ENCODE data around the gene NCK2.

NCK2 gene

DNA sequence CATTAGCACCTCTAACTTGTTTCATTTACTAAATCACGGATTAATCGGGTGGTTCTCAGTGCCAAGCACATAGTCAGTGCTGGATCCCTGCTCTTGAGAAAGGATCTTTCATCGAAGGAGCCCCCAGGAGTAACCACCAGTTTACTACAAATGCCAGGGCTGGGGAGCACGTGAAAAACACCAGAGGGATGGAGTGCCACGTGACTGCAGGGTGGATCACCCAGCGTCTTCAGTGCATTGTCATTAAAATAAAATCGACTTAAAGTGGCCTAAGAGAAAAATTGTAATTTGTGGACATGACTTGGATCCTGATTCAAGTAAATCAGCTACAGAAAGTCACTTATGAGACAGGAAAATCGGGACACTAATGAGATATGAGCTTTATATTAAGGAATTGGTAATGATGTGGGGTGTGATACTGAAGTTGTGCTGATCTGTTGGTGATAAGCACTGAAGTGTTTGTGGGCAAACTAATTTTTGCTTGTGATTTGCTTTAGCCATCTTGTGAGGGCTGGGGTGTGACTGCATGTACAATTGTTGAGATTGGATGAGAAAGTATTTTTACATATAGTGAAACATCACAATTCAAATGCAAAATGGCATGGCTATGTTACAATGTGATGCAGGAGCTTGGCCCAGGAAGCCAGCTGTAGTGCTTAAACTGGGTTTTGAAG lies 63.8 kb downstream of the NCK2 start:
- no peak for FAIRE-seq
- DNase-seq (ENCODE audit: insufficient read length, low spot score), result no peak

DNA sequence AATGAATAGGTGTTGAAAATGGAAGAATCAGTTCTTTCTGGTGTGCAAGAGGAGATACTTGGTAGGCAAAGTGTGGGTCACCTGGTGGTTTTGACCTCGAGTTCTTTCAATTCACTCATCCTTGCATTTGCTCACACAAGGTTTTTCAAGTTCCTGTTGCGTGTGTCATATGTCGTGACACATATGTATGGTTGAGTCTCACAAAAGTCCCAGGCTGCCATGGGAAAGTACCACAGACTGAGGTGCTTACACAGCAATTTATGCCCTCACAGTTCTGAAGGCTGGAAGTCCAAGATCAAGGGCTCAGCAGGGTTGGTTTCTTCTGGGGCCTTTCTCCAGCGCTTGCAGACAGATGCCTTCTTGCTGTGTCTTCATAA lies 64.4 kb downstream of the NCK2 start:
- DNase-seq (ENCODE audit: insufficient read length, low spot score), result no peak
- no peak for FAIRE-seq

DNA sequence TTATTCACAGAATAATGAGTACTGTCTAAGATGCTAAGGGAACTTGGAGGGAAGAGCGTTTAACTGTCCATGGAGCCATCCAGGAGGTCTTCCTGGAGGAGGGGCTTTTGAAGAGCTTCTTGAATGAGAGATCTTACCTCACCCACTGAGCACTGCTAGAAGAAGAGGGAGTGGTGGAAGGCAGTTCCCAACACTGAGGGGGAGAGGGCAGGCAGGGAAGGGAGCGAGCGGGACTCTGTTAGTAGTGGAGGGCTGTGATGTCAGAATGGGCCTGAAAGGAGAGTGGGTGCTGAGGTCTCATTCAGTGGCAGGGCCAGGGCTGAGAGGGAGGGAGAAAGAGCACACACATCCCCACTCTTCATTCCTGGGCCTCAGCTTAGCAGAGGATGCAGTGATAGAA lies 65.0 kb downstream of the NCK2 start:
- DNase-seq (ENCODE audit: insufficient read length, low spot score) (no peak), FAIRE-seq (no peak)

DNA sequence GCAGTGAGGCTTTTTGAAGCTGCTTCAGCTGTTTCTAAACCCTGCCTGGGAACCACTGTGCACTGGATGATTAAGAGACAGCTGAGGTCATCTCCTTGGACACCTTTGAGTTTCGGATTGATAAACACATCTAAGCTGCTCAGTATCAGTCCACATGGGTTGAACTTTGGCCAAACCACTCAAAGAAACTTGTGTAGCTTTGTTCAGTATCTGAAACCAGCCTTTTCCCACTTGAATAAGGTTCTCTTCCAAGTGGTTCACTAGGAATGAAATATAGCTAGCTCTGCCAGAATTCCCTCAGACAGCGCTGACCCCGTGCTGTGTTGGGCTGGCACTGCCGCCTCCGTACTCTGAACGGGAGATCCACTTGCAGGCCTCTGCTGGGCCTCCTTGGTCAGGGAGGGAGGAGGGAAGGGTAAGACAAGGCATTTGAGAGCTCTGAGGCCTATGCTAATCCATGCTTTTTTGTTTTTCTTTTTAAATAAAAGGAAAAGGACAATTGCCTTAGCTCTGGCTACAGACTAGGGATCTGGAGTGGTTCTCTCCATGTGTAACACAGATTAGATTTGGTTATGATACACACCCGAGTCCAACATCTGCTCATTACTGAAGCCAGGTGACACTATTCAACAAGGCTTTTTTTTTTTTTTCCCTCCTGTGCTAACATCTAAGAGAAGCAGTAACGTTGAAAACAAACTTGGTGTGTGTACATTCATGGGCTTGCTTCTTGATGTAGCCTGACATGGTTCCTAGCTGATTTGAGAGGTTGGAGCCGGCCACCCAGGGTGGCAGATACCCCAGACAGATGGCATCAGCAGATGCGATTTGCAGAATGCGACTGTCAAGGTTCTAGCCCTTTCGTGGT lies 67.7 kb downstream of the NCK2 start:
- DNase-seq (ENCODE audit: insufficient read length, low spot score), result no peak
- FAIRE-seq, result no peak

DNA sequence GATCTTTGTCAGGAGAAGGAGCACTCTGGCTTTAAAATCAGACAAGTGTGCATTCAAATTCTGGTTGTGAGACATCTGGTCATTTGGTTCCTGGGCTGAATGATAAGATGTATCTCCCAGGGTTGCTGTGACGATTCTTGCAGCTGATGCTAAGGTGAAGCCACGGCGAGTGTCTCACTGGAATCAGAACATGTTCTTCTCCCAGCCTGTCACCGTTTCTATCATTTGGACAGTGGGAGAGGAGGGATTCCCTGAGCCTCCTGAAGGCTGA lies 68.3 kb downstream of the NCK2 start:
- DNase-seq (ENCODE audit: insufficient read length, low spot score) (no peak), FAIRE-seq (no peak)

DNA sequence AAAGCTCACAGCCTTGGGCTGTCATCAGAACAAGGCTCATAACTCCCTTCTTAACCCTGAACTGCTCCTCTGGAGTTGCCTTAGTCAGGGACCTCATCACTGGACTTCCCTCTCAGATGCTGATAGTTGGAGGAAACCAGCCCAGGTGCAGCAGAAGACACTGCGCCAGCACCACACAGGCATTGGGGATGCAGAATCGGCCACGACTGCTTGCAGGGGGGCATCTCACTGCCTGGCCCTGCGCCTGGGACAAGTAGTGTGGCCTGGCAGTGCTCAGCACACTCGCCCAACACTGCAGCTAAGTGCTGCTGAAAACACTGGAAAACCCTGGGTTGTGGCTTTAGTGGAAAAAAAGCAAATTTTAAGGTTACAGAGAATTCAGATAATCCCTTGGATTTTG lies 68.7 kb downstream of the NCK2 start:
- DNase-seq (ENCODE audit: insufficient read length, low spot score), result no peak
- FAIRE-seq, result no peak

DNA sequence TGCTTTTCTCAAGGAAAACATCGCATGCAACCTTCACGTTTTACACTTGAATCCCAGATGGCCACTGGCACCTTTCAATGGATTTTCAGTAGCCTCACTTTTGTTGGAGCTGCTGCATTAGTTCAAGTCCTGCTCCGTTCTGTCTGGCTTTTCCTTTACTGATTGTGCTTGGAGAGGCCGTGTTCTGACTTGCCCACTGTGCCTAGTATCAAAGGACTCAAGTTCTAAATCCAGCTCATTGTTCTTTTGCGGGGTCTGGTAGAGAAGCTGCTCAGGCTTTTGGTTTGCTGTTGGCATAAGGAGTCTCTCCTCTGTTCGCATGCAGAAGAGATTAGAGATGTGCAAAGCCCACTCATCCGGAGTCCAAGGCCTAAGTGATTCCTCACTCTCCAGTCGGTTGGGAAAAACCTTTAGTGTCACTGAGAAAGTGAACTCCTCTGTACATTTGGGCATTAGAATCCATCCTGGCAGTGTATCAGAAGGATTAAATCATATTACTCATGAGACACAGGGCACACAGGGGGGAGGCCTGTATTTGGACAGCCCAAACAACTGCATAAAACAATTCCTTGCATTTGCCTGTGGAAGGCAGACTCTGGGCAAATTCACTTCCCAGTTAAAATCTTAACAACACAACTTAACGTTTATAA lies 69.7 kb downstream of the NCK2 start:
- no peak for FAIRE-seq

DNA sequence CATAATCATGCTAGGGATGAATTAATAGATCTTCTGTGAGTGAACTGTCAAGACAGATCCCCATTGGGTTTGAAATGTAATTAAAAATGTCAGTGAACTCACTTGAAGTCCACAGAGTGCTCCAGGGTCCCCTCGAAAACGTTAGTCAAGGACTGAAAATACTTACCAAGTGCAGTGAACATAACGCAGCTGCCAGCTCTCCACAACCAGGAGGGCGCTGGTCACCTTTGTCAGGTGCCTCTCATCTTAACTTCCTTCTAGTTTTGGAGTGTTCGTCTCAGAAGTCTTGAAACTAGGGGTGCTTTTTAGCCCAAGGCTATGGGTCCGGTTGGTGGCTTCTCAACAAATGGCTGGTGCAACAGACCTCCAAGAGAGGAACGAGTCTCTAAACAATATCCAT lies 70.7 kb downstream of the NCK2 start:
- no peak for DNase-seq (ENCODE audit: insufficient read length, low spot score)
- no peak for FAIRE-seq

More for the DNA sequence above, 69.7 kb downstream of the NCK2 start:
- no peak for DNase-seq (ENCODE audit: insufficient read length, low spot score)

DNA sequence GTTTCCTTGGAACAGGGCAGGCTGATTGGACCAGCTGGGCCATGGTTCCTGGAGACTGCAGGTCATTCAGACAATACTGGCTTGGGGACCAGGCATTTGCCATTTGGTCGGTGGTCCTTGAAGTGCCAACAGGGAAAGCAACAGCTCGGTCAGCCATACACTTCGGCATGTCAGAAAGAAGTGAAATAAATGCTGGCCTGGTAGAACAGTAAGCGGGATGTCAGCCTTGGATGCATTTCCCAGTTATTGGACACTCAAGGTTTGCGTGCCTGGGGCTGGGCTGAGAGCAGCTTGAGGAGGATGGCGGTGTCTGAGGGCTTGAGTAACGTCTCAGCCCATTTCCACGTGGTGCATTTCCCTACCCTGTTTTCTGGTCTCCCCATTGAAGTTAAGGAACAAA lies 75.4 kb downstream of the NCK2 start:
- no peak for FAIRE-seq

DNA sequence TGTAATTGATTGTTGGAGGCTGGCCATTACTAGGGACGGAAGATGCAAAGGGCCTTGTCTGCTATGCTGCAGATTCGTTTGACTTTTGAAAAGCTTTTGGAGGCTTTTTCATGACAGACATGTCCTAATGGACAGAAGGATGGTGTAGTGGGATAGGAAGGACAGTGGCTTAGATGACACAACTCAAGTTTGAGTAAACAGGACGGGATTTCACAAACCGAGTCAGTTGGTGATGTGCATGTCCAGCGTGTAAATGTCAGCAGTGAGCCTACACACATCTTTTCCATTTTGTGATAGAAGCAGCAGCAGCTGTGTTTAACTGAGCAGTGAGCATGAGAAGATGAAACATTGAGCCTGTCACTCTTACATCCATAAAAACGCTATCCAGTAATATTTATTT lies 76.0 kb downstream of the NCK2 start:
- DNase-seq (ENCODE audit: insufficient read length, low spot score) (no peak), FAIRE-seq (no peak)

More for the DNA sequence above, 75.4 kb downstream of the NCK2 start:
- DNase-seq (ENCODE audit: insufficient read length, low spot score), result no peak

DNA sequence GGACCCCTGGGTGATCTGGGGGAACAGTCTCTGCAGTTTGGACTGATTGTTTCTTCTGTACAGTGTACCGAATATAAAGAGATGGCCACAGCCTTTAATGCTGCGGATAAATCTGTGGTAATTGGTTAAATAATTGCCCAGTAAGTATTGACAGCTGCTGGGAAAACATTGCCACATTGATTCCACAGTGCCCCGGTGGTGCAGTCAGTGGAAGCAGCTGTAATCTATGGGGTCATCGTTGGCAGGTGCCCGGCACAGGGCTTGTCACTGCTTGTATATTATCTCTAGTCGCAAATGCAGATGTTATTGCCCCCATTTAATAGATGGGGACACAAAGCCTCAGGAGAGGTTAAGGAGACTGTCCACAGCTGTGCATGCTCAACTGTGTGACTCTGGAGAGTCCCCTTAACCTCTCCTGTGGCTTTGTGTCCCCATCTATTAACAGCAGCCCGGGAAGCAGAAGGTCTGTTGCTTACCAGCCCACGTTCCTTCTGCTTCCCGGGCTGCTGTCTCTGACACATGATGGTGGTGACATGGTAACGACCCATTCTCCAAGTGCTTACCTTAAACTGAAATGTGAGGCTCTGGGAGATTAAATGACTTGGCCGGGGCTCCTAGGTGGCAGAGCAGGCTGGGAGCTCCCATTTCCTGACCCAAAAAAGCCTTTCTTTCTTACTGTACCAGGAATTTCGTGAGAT lies 76.9 kb downstream of the NCK2 start:
- FAIRE-seq, result no peak

DNA sequence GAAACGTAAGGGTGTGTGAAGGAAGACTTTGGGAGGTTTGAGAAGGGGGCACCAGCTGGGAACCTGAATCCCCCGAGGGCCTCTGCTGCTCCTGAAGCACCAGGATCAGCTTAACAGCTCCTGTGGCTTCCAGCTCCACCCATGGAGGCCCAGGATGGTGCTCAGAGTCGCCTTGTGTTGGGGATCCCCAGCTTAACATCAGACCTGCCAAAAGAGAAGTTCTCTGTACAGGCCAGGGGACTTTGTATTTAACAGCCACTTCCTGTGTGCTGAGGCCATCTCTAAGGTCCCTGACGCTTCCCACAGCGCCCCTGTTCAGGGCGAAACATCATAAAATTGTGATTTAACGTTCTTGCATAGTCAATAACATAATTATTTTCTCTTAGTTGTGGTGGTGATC lies 77.5 kb downstream of the NCK2 start:
- no peak for DNase-seq (ENCODE audit: insufficient read length, low spot score)
- FAIRE-seq, result no peak

More for the DNA sequence above, 76.9 kb downstream of the NCK2 start:
- DNase-seq (ENCODE audit: insufficient read length, low spot score), result no peak

DNA sequence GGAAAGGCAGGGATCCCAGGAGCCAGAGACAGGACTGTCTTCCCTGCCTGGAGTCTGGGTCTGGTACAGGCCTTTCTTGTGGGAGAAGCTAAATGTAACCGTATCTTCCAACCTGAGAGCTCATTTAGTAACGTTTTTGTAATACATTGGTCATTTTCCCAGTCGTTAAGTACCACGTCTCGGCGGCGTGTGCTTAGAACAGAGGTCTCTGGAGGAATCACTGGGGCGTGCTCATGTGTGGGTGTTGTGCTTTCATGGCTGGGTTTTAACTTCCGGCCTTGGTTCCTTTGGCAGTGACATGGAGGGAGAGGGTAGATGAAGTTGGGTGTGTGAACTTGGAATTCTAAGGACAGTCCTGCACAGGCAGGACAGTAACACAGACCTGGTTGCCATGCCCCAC lies 79.7 kb downstream of the NCK2 start:
- DNase-seq (ENCODE audit: insufficient read length, low spot score) (no peak), FAIRE-seq (no peak)

DNA sequence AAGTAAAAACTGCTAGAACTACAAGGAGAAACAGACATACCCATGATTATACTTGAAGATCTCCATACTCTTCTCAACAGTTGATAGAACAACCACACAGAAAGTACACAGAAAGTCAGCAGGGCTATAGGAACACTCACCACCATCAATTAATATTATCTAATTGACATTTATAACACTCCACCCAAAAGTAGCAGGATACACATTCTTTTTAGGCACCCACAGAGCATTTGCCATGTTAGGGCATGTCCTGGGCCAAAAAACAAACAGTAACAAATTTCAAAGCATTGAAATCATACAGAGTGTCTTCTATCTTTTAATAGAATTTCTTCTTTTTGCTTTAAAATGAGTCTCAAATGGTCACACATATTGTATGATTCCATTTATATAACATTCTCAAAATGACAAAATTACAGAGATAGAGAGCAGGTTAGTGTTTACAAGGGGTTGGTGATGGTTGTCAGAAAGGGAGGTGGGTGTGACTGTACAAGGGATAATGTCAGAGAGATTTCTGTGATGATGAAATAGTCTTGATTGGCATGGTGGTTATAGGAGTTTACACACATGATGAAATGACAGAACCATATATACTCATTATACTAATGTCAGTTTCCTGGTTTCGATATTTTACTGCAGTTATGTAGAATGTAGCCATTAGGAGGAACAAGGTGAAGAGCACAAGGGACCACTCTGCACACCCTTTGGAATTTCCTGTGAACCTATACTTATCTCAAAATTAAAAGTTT lies 82.8 kb downstream of the NCK2 start:
- FAIRE-seq (no peak), DNase-seq (ENCODE audit: insufficient read length, low spot score) (no peak)

DNA sequence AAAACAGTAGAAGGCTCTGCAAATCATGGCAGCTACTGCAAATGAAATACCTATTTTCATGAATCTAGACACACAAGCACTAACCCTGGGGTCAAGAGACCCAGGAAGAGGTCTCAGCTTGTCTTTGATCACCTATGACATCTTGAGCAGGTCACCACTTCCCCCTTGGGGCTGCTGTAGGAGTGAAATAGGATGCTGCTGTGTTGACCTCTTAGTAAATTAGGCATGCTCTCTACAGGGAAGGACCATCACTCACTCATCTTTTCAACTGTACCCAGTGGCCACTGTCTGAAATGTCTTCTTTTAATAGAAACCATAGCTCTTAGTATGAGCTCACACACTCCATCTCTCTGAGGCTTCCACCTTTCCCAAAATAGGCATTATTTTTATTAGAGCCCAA lies 83.8 kb downstream of the NCK2 start:
- FAIRE-seq (no peak), DNase-seq (ENCODE audit: insufficient read length, low spot score) (no peak)

DNA sequence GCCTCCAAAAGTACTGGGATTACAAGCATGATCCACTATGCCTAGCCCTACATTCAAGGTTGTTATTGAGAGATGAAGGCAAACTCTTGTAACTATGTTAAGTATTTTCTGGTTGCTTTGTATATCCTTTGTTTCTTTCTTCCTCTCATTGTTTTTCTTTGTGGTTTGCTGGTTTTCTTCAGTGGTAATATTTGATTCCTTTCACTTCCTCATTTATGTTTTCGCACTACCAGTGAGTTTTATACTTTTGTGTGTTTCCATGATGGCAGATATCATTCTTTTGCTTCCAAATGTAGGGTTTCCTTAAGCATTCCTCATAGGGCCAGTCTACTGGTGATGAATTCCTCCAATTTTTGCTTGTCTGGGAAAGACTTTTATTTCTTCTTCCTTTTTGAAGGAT lies 90.2 kb downstream of the NCK2 start:
- FAIRE-seq (no peak), DNase-seq (ENCODE audit: insufficient read length, low spot score) (no peak)

DNA sequence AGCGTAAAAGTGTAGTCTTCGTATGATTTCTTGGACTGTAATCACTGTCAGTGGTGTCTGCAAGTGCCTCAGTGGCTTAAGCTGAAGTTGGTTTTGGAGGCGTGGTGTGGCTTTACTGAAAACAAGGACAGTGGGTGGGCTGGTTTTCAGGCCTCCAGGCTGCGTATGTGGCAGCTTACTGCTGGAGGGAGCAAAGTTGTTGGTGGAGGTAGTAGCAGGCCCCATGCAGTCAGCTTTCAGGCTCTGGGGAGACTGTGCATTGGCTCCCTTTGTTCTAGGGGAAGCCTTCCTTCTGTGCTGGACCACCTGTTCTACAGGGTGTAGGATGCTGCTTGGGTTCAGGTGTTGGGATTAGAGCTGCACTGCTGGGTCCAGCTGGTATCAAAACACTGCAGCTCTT lies 91.6 kb downstream of the NCK2 start:
- DNase-seq (ENCODE audit: insufficient read length, low spot score) (no peak), FAIRE-seq (no peak)

DNA sequence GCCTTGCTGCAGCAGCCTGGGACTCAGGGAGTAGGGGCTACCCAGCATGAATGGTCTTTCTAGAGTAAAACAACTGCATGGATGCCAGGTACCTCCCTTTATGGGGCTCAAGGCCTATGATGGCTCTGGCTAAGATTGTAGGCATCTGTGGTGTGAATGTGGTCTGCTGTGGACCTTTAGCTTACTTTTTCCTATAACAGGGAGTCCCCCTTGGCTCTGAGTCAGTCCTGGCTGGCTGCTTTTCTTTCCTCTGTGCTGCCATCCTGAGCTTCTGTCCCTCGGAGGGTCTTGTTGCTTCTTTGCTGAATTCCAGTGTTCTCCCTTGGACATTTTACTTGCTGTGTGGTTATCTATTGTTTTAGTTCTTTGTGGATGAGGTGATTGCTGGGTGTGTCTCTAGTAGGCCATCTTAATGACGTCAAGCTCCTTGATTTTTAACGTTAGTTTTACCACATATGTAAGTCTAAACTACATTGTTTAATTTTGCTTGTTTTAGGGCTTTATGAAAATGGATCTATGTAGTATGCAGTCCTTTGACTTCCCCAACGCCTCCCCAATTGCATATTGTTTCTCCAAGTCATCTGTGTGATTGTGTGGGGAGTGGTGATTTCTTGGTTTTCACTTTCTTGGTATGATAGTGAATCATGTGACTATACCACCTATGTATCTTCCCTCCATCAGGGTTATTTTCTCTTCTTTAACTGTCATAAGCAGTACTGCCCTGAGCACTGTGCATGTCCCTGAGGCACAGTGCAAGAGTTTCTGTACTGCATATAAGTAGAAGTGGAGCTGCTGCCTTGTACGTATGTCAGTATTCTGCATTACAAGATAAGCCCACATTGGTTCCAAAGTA lies 92.4 kb downstream of the NCK2 start:
- DNase-seq (ENCODE audit: insufficient read length, low spot score) (no peak), FAIRE-seq (no peak)

DNA sequence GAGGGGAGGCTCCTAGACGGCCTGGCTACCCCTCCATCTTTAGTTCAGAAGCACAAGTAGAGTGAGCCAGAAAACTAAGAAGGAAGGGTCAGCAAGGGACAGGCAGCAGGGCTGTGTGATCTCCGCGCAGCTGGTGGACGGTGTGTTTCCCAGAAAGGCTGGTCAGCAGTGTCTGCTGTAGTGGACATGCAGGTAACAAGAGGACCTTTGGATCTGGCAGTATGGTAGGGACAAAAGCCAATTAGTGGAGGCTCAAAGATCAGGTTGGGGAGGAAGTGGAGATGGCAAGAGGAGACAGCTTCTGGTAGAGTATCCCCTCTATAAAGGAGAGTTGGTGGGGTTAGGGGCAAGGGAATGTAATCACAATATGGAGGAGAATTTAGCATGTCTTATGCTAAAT lies 95.1 kb downstream of the NCK2 start:
- DNase-seq (ENCODE audit: insufficient read length, low spot score) (no peak), FAIRE-seq (no peak)

DNA sequence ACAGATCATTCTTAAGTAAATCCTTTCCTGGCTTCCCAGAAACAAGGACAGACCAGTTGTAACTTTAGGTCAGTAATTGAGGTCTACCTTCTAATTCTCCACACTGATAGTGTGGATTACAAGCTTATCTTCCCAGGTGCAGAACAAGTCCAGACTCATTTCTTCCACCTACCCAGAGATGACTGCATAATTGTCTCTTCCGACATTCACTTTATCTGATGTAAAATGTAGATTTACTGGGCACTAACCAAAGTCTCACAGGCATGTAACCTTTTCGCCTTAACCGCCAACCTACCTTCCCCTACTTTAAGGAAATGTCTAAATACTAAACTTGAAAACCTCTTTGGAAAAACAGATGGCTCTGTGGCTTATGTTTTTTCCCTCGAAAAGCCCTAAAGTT lies 96.2 kb downstream of the NCK2 start:
- no peak for FAIRE-seq
- no peak for DNase-seq (ENCODE audit: insufficient read length, low spot score)

All from HTR-8/SVneo (cell line).